Measurements from ENCODE around the gene WSCD2. TPM values are rescaled to one million over a fixed set of nuclear protein-coding genes. Genes with fewer than 3 reads are reported as not detected.

Gene WSCD2
- total and polyA plus RNA-seq, 7 donors = 0.32 to 10.5 (median 2.6) TPM; not detected in 2

GRCh38 chr12:108119126-108119973 lies 9.7 kb upstream of the WSCD2 start:
- peaks cover 0 to 7% (median 0%) of the 10 kb centered on the region in 4 donors for H3K9me3 ChIP-seq
- peak overlapping the region in 2 of 4 donors; percentile 51 to 54 for H3K27ac ChIP-seq
- no peak for DNase-seq
- no peak for TF ChIP-seq CTCF (IDR thresholded peaks at IDR 0.05)
- TF ChIP-seq POLR2A (IDR thresholded peaks at IDR 0.05) = no peak
- no peak for TF ChIP-seq POLR2AphosphoS5 (IDR thresholded peaks at IDR 0.05)
- no peak for TF ChIP-seq EP300 (IDR thresholded peaks at IDR 0.05)
- WGBS, 2 donors = 35 to 46% methylated on average over 7 of the region's 7 CpGs
- no peaks in the 10 kb centered on the region for H3K27me3 ChIP-seq
- no peak overlapping the region for H3K4me3 ChIP-seq
- peaks cover 0 to 44% (median 15%) of the 10 kb centered on the region in 4 donors for H3K4me1 ChIP-seq
- intact Hi-C loops (cut with DNase I) = no loop called here
- H3K36me3 ChIP-seq = no peaks in the 10 kb centered on the region

GRCh38 chr12:108119974-108120862 lies 8.9 kb upstream of the WSCD2 start:
- peak overlapping the region in 2 of 4 donors; percentile 51 to 54 for H3K27ac ChIP-seq
- WGBS, 2 donors = 81 to 85% methylated on average over 8 of the region's 8 CpGs
- no peaks in the 10 kb centered on the region for H3K27me3 ChIP-seq
- H3K4me3 ChIP-seq = no peak overlapping the region
- no peaks in the 10 kb centered on the region for H3K36me3 ChIP-seq
- no peak for TF ChIP-seq POLR2AphosphoS5 (IDR thresholded peaks at IDR 0.05)
- no peak for TF ChIP-seq EP300 (IDR thresholded peaks at IDR 0.05)
- TF ChIP-seq POLR2A (IDR thresholded peaks at IDR 0.05) = no peak
- TF ChIP-seq CTCF (IDR thresholded peaks at IDR 0.05) = no peak
- intact Hi-C loops (cut with DNase I) = loop anchor here (10.0 kb wide), 1 partner anchor 685 kb away; no protein-coding TSS in a partner anchor
- peaks cover 0 to 7% (median 0%) of the 10 kb centered on the region in 4 donors for H3K9me3 ChIP-seq
- no peak for DNase-seq
- H3K4me1 ChIP-seq = peaks cover 0 to 35% (median 11%) of the 10 kb centered on the region in 4 donors

- 83 to 89% methylated on average over 6 of the region's 6 CpGs for WGBS, 2 donors
- H3K4me3 ChIP-seq = no peak overlapping the region
- H3K36me3 ChIP-seq = no peaks in the 10 kb centered on the region
- H3K4me1 ChIP-seq = peaks cover 0 to 29% (median 8%) of the 10 kb centered on the region in 4 donors
- intact Hi-C loops (cut with DNase I) = loop anchor here (10.0 kb wide), 1 partner anchor 684 kb away; no protein-coding TSS in a partner anchor
- TF ChIP-seq EP300 (IDR thresholded peaks at IDR 0.05) (no peak), CTCF (IDR thresholded peaks at IDR 0.05) (no peak), POLR2A (IDR thresholded peaks at IDR 0.05) (no peak), POLR2AphosphoS5 (IDR thresholded peaks at IDR 0.05) (no peak)
- H3K27me3 ChIP-seq = no peaks in the 10 kb centered on the region
- peak overlapping the region in 1 of 4 donors; percentile 25 for H3K27ac ChIP-seq
- no peak for DNase-seq
- peaks cover 0 to 7% (median 0%) of the 10 kb centered on the region in 4 donors for H3K9me3 ChIP-seq
Measured at GRCh38 chr12:108120863-108121165, 8.3 kb upstream of the WSCD2 start.

- 80 to 86% methylated on average over 6 of the region's 6 CpGs for WGBS, 2 donors
- Histone ChIP-seq H3K9me3 (peaks cover 0 to 7% (median 0%) of the 10 kb centered on the region in 4 donors), H3K27ac (peak overlapping the region in 1 of 4 donors; percentile 25), H3K4me3 (no peak overlapping the region), H3K36me3 (no peaks in the 10 kb centered on the region), H3K4me1 (peaks cover 0 to 24% (median 3%) of the 10 kb centered on the region in 4 donors), H3K27me3 (no peaks in the 10 kb centered on the region)
- TF ChIP-seq POLR2AphosphoS5 (IDR thresholded peaks at IDR 0.05) = no peak
- TF ChIP-seq POLR2A (IDR thresholded peaks at IDR 0.05) = no peak
- no peak for TF ChIP-seq EP300 (IDR thresholded peaks at IDR 0.05)
- TF ChIP-seq CTCF (IDR thresholded peaks at IDR 0.05) = no peak
- intact Hi-C loops (cut with DNase I) = loop anchor here (10.0 kb wide), 1 partner anchor 683 kb away; no protein-coding TSS in a partner anchor
- no peak for DNase-seq
Measured at GRCh38 chr12:108121320-108121719, 7.8 kb upstream of the WSCD2 start.
